HepG2 (cell line): ENCODE data around the gene SPAG5. TPM values are rescaled to one million over a fixed set of nuclear protein-coding genes. Genes with fewer than 3 reads are reported as not detected.
A peak's percentile ranks its signal among the peaks of the same experiment; 100 is the strongest.

Source experiments
- ARNT ChIP-seq: fragments of 450-650 bp; IDR thresholded peaks from 2 replicates; pipeline ENCODE4 v1.6.1; 2017
- HOXA7 ChIP-seq: sonication (generic); formaldehyde crosslinking; IDR thresholded peaks from 2 replicates; pipeline ENCODE4 v1.8.1; 2022; ENCODE audit warnings: mild to moderate bottlenecking, missing genetic modification reagents, moderate library complexity
- KLF13 ChIP-seq: sonication (generic); formaldehyde crosslinking; IDR thresholded peaks from 2 replicates; pipeline ENCODE4 v1.4.0; 2020; ENCODE audit warnings: mild to moderate bottlenecking, missing genetic modification reagents
- MEF2D ChIP-seq: sonication (generic); formaldehyde crosslinking; IDR thresholded peaks from 2 replicates; pipeline ENCODE4 v1.5.1; 2020; ENCODE audit warnings: mild to moderate bottlenecking, missing genetic modification reagents
- NBN ChIP-seq: fragments of 450-650 bp; conservative IDR thresholded peaks from 2 replicates; pipeline ENCODE4 v1.6.1; 2017
- PAF1 ChIP-seq: IDR thresholded peaks from 2 replicates; pipeline ENCODE4 v1.6.1; 2016; ENCODE audit warnings: missing genetic modification reagents, missing compliant biosample characterization
- PHF5A ChIP-seq: IDR thresholded peaks from one replicate; pipeline ENCODE4 v1.6.1; 2018; ENCODE audit warnings: low read depth, missing genetic modification reagents; ENCODE audit not compliant: unreplicated experiment
- ZNF136 ChIP-seq: sonication (generic); formaldehyde crosslinking; IDR thresholded peaks from 2 replicates; pipeline ENCODE4 v1.8.1; 2022; ENCODE audit warnings: low read depth, mild to moderate bottlenecking, moderate library complexity, missing genetic modification reagents
- ZNF143 ChIP-seq: sonication (generic); formaldehyde crosslinking; IDR thresholded peaks from 2 replicates; pipeline ENCODE4 v1.4.0; 2020; ENCODE audit warnings: missing genetic modification reagents
- ZNF274 ChIP-seq: sonication (generic); formaldehyde crosslinking; IDR thresholded peaks from 2 replicates; pipeline ENCODE4 v1.5.1; 2020; ENCODE audit warnings: mild to moderate bottlenecking, missing genetic modification reagents
- ZNF460 ChIP-seq: sonication (generic); formaldehyde crosslinking; IDR thresholded peaks from 2 replicates; pipeline ENCODE4 v1.5.1; 2020; ENCODE audit warnings: missing genetic modification reagents, mild to moderate bottlenecking, borderline replicate concordance
- ZNF761 ChIP-seq: sonication (generic); formaldehyde crosslinking; conservative IDR thresholded peaks from 2 replicates; pipeline ENCODE4 v1.4.0; 2020; ENCODE audit warnings: mild to moderate bottlenecking, missing genetic modification reagents
- ZNF772 ChIP-seq: sonication (generic); formaldehyde crosslinking; IDR thresholded peaks from 2 replicates; pipeline ENCODE4 v1.5.0; 2020; ENCODE audit warnings: mild to moderate bottlenecking, missing genetic modification reagents
- ZNF83 ChIP-seq: sonication (generic); formaldehyde crosslinking; IDR thresholded peaks from 2 replicates; pipeline ENCODE4 v1.4.0; 2020; ENCODE audit warnings: missing genetic modification reagents, mild to moderate bottlenecking, borderline replicate concordance
- ZSCAN9 ChIP-seq: IDR thresholded peaks from 2 replicates; pipeline ENCODE4 v1.6.1; 2016; ENCODE audit warnings: borderline replicate concordance
- polyA plus RNA-seq, 8 experiments: library from polyadenylated mRNA; depleted of rRNA in 3 of 8; stranded (reverse) in 7 of 8; unstranded in 1 of 8; fragments of >200 nt; fragmentation: Illumina TruSeq in 4 of 8; extraction: Trizol in 4 of 8; gene quantifications; 2 replicates each; pipeline versions ENCODE4 v1.2.1 to v1.2.3, GENCODE V29; 2011 to 2016; ENCODE audit warnings: low read depth in 4 of 8, missing spikeins in 1 of 8, mixed read lengths in 1 of 8; ENCODE audit not compliant: insufficient read depth in 1 of 8
- total RNA-seq, 5 experiments: library from RNA; depleted of rRNA; stranded (reverse); fragments of >200 nt; fragmentation: Illumina TruSeq; extraction: Trizol; gene quantifications; 2 replicates each; pipeline ENCODE4 v1.2.3, GENCODE V29; 2016; ENCODE audit warnings: low read depth in 1 of 5
- TF ChIP-seq, protein P1 (sequence below): sonication (generic); formaldehyde crosslinking; IDR thresholded peaks from 2 replicates; pipeline ENCODE4 v1.4.0; 2020; ENCODE audit warnings: low read depth, missing genetic modification reagents
- TF ChIP-seq, protein P2 (sequence below), 2 experiments: IDR thresholded peaks; 2 replicates each; pipeline ENCODE4 v1.6.1; 2011 to 2012; ENCODE audit warnings: low read length in 2 of 2, borderline replicate concordance in 1 of 2, low read depth in 1 of 2, mild to moderate bottlenecking in 1 of 2, moderate library complexity in 1 of 2
- TF ChIP-seq, protein P3 (sequence below): sonication (generic); formaldehyde crosslinking; IDR thresholded peaks from 2 replicates; pipeline ENCODE4 v1.5.1; 2020; ENCODE audit warnings: missing genetic modification reagents, mild to moderate bottlenecking, borderline replicate concordance
- TF ChIP-seq, protein P4 (sequence below): sonication (generic); formaldehyde crosslinking; IDR thresholded peaks from 2 replicates; pipeline ENCODE4 v1.5.0; 2020; ENCODE audit warnings: missing genetic modification reagents
- TF ChIP-seq, protein P5 (sequence below): sonication (generic); formaldehyde crosslinking; conservative IDR thresholded peaks from 2 replicates; pipeline ENCODE4 v1.5.0; 2020; ENCODE audit warnings: missing genetic modification reagents

The SPAG5 gene
- total and polyA plus RNA-seq, 2 of the 13 experiments (the other 11 are each of a cell fraction or from before 2014, with no cell fraction given), result 41.4 to 98.0 TPM

DNA sequence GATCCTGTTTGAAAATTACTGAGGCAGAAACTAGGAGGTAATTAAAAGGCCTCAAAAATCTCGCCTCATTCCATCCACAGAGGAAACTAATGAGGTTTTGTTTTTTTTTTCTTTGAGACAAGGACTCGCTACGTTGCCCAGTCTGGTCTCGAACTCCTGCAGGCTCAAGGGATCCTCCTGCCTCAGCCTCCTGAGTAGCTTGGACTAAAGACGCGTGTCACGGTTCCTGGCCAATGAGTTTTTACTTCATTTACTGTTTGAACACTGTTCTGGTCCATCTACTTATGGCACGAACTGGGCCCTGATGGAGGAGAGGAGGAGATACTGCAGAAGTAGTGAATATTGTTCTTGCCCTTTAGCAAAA, 46.7 kb upstream of the SPAG5 start (continued):
- peak; percentile 15 for TF ChIP-seq PHF5A (CRISPR knock-in tag)
- no peak for TF ChIP-seq KLF13
- TF ChIP-seq ZNF136, result 0 out of 2 replicates have a peak, but pooled peaks have one; percentile 3
- TF ChIP-seq MEF2D, result peak; percentile 8; the same call in 1 of the 2 replicates
- TF ChIP-seq ZNF143 (CRISPR knock-in tag), result no peak
- TF ChIP-seq ZNF772, result no peak
- no peak for TF ChIP-seq ZNF274 (CRISPR knock-in tag)
- TF ChIP-seq NBN, result no peak
- TF ChIP-seq, protein P1, sequence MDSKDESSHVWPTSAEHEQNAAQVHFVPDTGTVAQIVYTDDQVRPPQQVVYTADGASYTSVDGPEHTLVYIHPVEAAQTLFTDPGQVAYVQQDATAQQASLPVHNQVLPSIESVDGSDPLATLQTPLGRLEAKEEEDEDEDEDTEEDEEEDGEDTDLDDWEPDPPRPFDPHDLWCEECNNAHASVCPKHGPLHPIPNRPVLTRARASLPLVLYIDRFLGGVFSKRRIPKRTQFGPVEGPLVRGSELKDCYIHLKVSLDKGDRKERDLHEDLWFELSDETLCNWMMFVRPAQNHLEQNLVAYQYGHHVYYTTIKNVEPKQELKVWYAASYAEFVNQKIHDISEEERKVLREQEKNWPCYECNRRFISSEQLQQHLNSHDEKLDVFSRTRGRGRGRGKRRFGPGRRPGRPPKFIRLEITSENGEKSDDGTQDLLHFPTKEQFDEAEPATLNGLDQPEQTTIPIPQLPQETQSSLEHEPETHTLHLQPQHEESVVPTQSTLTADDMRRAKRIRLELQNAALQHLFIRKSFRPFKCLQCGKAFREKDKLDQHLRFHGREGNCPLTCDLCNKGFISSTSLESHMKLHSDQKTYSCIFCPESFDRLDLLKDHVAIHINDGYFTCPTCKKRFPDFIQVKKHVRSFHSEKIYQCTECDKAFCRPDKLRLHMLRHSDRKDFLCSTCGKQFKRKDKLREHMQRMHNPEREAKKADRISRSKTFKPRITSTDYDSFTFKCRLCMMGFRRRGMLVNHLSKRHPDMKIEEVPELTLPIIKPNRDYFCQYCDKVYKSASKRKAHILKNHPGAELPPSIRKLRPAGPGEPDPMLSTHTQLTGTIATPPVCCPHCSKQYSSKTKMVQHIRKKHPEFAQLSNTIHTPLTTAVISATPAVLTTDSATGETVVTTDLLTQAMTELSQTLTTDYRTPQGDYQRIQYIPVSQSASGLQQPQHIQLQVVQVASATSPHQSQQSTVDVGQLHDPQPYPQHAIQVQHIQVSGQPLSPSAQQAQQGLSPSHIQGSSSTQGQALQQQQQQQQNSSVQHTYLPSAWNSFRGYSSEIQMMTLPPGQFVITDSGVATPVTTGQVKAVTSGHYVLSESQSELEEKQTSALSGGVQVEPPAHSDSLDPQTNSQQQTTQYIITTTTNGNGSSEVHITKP (CRISPR knock-in tag), result no peak; the same call in 1 of the 2 replicates
- TF ChIP-seq ZNF761 (CRISPR knock-in tag), result no peak; the same call in 1 of the 2 replicates
- TF ChIP-seq, protein P2, sequence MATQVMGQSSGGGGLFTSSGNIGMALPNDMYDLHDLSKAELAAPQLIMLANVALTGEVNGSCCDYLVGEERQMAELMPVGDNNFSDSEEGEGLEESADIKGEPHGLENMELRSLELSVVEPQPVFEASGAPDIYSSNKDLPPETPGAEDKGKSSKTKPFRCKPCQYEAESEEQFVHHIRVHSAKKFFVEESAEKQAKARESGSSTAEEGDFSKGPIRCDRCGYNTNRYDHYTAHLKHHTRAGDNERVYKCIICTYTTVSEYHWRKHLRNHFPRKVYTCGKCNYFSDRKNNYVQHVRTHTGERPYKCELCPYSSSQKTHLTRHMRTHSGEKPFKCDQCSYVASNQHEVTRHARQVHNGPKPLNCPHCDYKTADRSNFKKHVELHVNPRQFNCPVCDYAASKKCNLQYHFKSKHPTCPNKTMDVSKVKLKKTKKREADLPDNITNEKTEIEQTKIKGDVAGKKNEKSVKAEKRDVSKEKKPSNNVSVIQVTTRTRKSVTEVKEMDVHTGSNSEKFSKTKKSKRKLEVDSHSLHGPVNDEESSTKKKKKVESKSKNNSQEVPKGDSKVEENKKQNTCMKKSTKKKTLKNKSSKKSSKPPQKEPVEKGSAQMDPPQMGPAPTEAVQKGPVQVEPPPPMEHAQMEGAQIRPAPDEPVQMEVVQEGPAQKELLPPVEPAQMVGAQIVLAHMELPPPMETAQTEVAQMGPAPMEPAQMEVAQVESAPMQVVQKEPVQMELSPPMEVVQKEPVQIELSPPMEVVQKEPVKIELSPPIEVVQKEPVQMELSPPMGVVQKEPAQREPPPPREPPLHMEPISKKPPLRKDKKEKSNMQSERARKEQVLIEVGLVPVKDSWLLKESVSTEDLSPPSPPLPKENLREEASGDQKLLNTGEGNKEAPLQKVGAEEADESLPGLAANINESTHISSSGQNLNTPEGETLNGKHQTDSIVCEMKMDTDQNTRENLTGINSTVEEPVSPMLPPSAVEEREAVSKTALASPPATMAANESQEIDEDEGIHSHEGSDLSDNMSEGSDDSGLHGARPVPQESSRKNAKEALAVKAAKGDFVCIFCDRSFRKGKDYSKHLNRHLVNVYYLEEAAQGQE (IDR thresholded peaks at IDR 0.05; ENCODE audit: borderline replicate concordance in 1 of 2, low read depth in 1 of 2, low read length in 2 of 2), result no peak
- TF ChIP-seq, protein P3, sequence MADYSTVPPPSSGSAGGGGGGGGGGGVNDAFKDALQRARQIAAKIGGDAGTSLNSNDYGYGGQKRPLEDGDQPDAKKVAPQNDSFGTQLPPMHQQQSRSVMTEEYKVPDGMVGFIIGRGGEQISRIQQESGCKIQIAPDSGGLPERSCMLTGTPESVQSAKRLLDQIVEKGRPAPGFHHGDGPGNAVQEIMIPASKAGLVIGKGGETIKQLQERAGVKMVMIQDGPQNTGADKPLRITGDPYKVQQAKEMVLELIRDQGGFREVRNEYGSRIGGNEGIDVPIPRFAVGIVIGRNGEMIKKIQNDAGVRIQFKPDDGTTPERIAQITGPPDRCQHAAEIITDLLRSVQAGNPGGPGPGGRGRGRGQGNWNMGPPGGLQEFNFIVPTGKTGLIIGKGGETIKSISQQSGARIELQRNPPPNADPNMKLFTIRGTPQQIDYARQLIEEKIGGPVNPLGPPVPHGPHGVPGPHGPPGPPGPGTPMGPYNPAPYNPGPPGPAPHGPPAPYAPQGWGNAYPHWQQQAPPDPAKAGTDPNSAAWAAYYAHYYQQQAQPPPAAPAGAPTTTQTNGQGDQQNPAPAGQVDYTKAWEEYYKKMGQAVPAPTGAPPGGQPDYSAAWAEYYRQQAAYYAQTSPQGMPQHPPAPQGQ (CRISPR knock-in tag), result no peak
- TF ChIP-seq ARNT, result no peak
- no peak for TF ChIP-seq HOXA7 (CRISPR knock-in tag)
- TF ChIP-seq ZSCAN9 (CRISPR knock-in tag), result no peak
- TF ChIP-seq, protein P4, sequence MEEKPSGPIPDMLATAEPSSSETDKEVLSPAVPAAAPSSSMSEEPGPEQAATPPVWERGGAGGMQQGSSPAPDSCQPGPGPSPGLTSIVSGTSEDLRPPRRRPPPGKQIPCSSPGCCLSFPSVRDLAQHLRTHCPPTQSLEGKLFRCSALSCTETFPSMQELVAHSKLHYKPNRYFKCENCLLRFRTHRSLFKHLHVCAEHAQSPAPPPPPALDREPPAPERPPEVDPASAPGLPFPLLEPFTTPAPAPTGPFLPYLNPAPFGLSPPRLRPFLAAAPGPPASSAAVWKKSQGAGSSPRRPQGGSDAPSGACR, result no peak
- no peak for TF ChIP-seq ZNF460
- TF ChIP-seq ZNF83 (CRISPR knock-in tag), result no peak
- no peak for TF ChIP-seq PAF1 (CRISPR knock-in tag)
- TF ChIP-seq, protein P5, sequence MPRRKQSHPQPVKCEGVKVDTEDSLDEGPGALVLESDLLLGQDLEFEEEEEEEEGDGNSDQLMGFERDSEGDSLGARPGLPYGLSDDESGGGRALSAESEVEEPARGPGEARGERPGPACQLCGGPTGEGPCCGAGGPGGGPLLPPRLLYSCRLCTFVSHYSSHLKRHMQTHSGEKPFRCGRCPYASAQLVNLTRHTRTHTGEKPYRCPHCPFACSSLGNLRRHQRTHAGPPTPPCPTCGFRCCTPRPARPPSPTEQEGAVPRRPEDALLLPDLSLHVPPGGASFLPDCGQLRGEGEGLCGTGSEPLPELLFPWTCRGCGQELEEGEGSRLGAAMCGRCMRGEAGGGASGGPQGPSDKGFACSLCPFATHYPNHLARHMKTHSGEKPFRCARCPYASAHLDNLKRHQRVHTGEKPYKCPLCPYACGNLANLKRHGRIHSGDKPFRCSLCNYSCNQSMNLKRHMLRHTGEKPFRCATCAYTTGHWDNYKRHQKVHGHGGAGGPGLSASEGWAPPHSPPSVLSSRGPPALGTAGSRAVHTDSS (CRISPR knock-in tag), result no peak
